Fibroblast of lung (primary cell): ENCODE data around the gene LACRT.

Experiments used
- EZH2 ChIP-seq: IDR thresholded peaks from 2 replicates; pipeline ENCODE4 v1.5.1; 2012; ENCODE audit warnings: low read length, control low read depth, mild to moderate bottlenecking; ENCODE audit errors: missing control alignments
- TF ChIP-seq, protein P1 (sequence below), 2 donors: IDR thresholded peaks in 1 of 2; conservative IDR thresholded peaks in 1 of 2; 1 replicate in 1 of 2; 2 replicates in 1 of 2; pipeline ENCODE4 v1.5.1; 2011 to 2012; ENCODE audit warnings: low read length in 2 of 2, control low read depth in 1 of 2, inconsistent platforms in 1 of 2, low read depth in 1 of 2, mild to moderate bottlenecking in 1 of 2

DNA sequence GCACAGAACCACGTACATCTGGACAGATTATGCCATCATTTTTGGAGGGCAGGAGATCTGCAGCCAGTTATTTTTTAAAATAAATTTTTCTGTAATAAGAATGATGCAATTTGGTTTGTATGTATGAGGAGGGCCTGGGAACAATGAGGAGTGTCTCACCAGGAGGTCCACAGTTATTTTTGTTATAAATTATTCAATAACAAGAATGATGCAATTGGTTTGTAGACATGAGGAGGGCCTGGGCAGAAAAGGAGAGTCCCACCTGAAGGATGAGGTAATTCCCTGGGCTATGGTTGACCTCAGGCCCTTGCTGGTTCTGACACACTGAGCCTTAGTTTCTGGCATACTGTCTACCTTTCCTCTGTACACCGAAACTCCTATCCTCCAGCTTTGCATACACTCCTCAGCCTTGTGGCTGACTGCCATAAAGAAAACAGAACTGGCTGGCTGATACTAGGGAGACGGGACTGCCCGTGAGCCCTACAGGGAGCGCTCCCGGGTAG lies 22.5 kb upstream of the LACRT start:
- TF ChIP-seq, protein P1, sequence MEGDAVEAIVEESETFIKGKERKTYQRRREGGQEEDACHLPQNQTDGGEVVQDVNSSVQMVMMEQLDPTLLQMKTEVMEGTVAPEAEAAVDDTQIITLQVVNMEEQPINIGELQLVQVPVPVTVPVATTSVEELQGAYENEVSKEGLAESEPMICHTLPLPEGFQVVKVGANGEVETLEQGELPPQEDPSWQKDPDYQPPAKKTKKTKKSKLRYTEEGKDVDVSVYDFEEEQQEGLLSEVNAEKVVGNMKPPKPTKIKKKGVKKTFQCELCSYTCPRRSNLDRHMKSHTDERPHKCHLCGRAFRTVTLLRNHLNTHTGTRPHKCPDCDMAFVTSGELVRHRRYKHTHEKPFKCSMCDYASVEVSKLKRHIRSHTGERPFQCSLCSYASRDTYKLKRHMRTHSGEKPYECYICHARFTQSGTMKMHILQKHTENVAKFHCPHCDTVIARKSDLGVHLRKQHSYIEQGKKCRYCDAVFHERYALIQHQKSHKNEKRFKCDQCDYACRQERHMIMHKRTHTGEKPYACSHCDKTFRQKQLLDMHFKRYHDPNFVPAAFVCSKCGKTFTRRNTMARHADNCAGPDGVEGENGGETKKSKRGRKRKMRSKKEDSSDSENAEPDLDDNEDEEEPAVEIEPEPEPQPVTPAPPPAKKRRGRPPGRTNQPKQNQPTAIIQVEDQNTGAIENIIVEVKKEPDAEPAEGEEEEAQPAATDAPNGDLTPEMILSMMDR (conservative IDR thresholded peaks at IDR 0.05 in 1 of 2, IDR thresholded peaks at IDR 0.05 in 1 of 2; ENCODE audit: low read depth in 1 of 2, low read length in 2 of 2): no peak
- TF ChIP-seq EZH2: no peak
